D721Med (cell line): Measurements from ENCODE around the gene ZNF865.

ENCODE experiments used
- DNase-seq: peaks from one replicate; pipeline ENCODE4 v3.0.0; 2011; ENCODE audit warnings: low spot score; ENCODE audit not compliant: insufficient read length
- FAIRE-seq: peaks from 2 replicates; lab custom pipeline; 2011; peaks lifted over from hg19 to GRCh38; lab: Jason Lieb, UNC
- CTCF ChIP-seq: IDR thresholded peaks from 2 replicates; pipeline ENCODE4 v1.5.1; 2012; ENCODE audit warnings: mild to moderate bottlenecking, control low read depth; ENCODE audit not compliant: insufficient read depth; ENCODE audit errors: missing control alignments

The ZNF865 gene

GRCh38 chr19:55592391-55593090 is 12.9 kb upstream of the ZNF865 start:
- FAIRE-seq (no peak), DNase-seq (no peak)
- TF ChIP-seq CTCF, result no peak

GRCh38 chr19:55593096-55593772 is 12.2 kb upstream of the ZNF865 start:
- DNase-seq (no peak), FAIRE-seq (no peak)
- TF ChIP-seq CTCF, result no peak

- no peak for DNase-seq
- FAIRE-seq, result no peak
- no peak for TF ChIP-seq CTCF
Observed at GRCh38 chr19:55594996-55595545, 10.4 kb upstream of the ZNF865 start.

- DNase-seq (no peak), FAIRE-seq (no peak)
- TF ChIP-seq CTCF, result no peak
Observed at GRCh38 chr19:55596304-55596703, 9.1 kb upstream of the ZNF865 start.

GRCh38 chr19:55597501-55597921 is 7.9 kb upstream of the ZNF865 start:
- DNase-seq (no peak), FAIRE-seq (no peak)
- no peak for TF ChIP-seq CTCF

GRCh38 chr19:55598034-55598433 is 7.4 kb upstream of the ZNF865 start:
- no peak for TF ChIP-seq CTCF
- DNase-seq, result no peak
- FAIRE-seq, result no peak
